GM19467 (cell line): Measurements from ENCODE around the gene SOX13.

Experiments used
- ATAC-seq: cut with Tn5 transposase; IDR thresholded peaks from one replicate; pipeline ENCODE4 v1.9.1; 2021; ENCODE audit warnings: mild to moderate bottlenecking, moderate library complexity; ENCODE audit not compliant: unreplicated experiment

Gene SOX13

GRCh38 chr1:204128964-204129896, 56.3 kb downstream of the SOX13 start:
- ATAC-seq: no peak

- no peak for ATAC-seq
Observed at GRCh38 chr1:204130178-204130577, 57.3 kb downstream of the SOX13 start.

- no peak for ATAC-seq
Observed at GRCh38 chr1:204130981-204131892, 58.3 kb downstream of the SOX13 start.

GRCh38 chr1:204131978-204132377, 59.1 kb downstream of the SOX13 start:
- ATAC-seq: no peak

- no peak for ATAC-seq
Observed at GRCh38 chr1:204132718-204133117, 59.8 kb downstream of the SOX13 start.

GRCh38 chr1:204134103-204134502, 61.2 kb downstream of the SOX13 start:
- no peak for ATAC-seq

DNA sequence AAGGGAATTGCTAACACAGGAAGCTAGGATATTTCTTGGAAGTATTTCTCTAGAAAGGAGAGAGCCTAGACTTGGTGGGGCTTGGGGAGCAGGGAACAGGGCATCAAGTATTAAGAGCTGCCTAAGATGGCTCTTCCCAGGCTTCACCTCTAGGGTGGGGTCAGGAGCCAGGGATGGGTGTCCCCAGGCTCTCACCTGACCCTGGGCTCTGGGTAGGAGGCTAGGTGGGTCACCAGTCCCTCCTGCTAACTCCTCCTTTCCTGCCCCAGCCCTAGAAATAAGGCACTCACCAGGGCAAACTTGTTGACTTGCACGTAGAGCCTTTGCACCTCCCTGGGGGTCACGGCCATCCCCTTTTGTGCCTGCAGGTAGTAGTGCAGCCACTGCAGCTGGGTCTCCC, 63.9 kb downstream of the SOX13 start:
- ATAC-seq: no peak

GRCh38 chr1:204139088-204139487, 66.2 kb downstream of the SOX13 start:
- no peak for ATAC-seq

DNA sequence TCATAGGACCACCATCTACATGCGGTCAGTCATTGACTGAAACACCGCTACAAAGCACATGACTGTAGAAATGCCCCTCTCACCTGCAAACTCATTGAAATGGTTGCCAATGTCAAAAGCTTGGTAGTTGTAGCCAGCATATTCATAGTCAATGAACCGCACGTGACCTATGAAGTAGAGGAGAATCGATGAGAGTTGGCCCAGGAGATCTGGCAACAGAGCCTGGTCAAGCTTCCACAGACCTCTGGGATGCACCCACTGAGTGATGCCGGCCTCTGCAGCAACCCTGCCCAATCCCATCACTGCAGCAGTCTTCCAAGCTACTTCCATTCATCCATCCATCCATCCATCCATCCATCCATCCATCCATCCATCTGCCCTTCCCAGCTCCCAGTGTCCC, 67.0 kb downstream of the SOX13 start:
- ATAC-seq: no peak

- ATAC-seq: no peak
Observed at GRCh38 chr1:204141131-204141530, 68.2 kb downstream of the SOX13 start.

- no peak for ATAC-seq
Observed at GRCh38 chr1:204142032-204142974, 69.4 kb downstream of the SOX13 start.

- ATAC-seq: no peak
Observed at GRCh38 chr1:204143276-204144041, 70.5 kb downstream of the SOX13 start.

DNA sequence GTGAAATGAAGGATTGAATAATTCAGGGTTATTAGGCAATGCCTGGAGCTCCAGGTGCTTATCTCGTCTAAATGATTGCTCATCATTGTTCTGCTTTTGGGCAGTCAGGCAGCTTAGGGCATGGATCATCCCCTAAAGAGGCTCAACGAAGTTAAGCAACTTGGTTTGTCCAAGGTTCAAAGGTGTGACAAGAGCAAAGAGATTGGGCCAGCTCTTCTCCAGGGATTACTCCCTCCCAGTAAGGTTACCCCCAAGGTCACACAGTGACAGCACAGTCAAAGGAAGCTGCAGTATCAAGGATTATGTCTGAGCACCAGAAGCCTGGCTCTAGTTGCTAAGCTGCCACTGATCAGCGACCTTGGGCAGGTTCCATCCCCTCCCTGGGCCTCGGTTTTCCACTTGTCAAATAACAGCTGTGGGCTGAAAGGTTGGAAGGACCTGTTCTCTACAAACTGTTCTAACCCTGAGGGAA, 72.2 kb downstream of the SOX13 start:
- ATAC-seq: no peak

DNA sequence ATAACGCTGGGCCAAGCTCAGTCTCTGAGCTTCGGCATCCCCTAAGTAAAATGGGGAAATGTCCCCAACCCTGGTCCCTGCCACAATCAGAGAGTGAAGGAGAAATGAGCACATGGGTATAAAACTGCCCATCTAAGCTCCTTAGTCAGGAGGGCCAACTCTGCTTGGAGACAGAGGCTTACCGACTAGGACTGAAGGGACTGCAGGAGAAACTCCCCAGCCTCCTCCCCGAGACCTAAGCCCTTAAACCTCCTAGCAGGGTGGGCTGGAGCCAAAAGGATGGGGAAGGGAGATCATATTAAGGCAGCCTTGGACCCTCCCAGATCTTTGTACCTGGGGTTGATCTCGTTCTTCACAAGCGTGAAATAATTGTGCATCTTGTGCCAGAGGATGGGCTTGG, 73.4 kb downstream of the SOX13 start:
- no peak for ATAC-seq

GRCh38 chr1:204146965-204147364, 74.0 kb downstream of the SOX13 start:
- ATAC-seq: no peak

DNA sequence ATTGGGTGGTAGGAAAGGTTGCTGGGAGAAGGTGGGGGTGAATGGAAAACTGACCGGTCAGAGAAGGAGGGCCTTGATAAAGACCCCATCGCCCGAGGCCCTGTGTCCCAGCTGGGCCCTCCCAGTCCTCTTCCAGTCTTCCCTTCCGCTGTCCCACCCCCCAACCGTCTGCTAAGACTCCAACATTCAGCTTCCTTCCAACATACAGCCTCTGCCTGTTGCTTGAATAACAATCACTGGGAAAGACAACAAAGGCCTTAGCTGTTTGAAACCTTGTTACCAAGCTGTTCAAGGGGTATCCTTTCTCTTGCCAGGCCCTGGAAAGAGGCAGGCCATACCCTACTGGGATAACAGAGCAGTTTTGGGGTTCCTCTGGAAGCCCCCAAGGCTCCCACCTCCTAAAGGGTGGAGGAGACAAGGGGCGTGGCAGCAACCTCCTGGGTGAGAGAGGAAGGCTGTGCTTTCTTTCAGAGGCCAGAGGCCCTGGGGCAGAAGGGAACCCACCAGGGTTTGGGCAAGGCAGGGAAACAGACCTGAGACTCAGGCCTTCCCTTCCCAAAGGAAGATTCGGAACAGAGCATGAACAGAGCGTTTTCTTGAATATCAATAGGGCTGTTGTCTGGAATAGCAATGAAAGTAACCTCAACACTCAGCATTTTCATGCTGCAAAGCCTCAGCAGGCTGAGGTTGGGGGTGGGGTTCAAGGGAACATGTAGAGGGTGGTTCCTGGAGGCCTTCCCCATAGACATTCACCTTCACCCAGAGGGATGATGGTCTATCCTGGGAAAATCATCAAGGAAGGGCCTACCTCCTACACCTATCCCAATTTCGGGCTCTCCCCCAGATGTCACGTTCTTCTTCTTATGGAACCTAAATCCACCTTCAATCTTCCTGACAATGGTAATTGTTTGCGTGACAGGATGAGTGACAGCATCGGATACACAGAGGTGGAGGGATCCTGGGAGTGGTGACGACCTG, 74.8 kb downstream of the SOX13 start:
- no peak for ATAC-seq

DNA sequence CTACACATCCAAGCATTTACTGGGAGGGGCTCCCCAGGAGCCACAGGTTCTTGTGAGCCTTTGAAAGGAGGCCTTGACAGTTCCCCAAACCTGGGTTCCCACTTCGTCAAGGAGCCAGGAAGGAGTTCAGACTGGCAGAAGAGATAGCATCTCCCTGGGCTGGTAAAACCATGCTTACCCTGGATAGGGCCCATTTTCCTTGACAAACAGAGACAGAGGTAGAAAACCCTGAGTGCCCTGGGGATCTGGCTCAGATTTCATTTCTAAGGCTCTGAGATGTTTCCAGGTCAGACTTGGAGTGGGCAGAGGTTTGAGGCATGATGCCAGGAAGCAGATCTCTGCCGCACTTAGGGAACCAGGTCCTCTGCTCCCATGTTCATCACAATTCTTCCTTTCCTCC, 76.2 kb downstream of the SOX13 start:
- ATAC-seq: no peak
